ENCODE results near the gene MRPL42. TPM values are rescaled to one million over a fixed set of nuclear protein-coding genes. Genes with fewer than 3 reads are reported as not detected.
A peak's percentile ranks its signal among the peaks of the same experiment; 100 is the strongest.
"Not testable (repeated sequence)": the region's sequence is repeated elsewhere in the genome, so short reads cannot be mapped to it uniquely, and the experiment has no call there.

The MRPL42 gene
- total RNA-seq, 1 experiment from 2014 or later: 89.0 TPM

- no peak for DNase-seq (ENCODE audit: low read depth)
Measured at GRCh38 chr12:93541578-93542225, 74.4 kb downstream of the MRPL42 start.

- DNase-seq (ENCODE audit: low read depth): no peak
Measured at GRCh38 chr12:93547778-93548177, 80.5 kb downstream of the MRPL42 start.

GRCh38 chr12:93549174-93549573 lies 81.9 kb downstream of the MRPL42 start:
- DNase-seq (ENCODE audit: low read depth): no peak

GRCh38 chr12:93550748-93551611 lies 83.7 kb downstream of the MRPL42 start:
- DNase-seq (ENCODE audit: low read depth): no peak

- no peak for DNase-seq (ENCODE audit: low read depth)
Measured at GRCh38 chr12:93552427-93552826, 85.1 kb downstream of the MRPL42 start.

- not testable (repeated sequence) for DNase-seq (ENCODE audit: low read depth)
Measured at GRCh38 chr12:93557879-93558278, 90.6 kb downstream of the MRPL42 start.

GRCh38 chr12:93558685-93559084 lies 91.4 kb downstream of the MRPL42 start:
- not testable (repeated sequence) for DNase-seq (ENCODE audit: low read depth)

- peak; percentile 45 for DNase-seq (ENCODE audit: low read depth)
Measured at GRCh38 chr12:93563807-93564538, 96.7 kb downstream of the MRPL42 start.

- DNase-seq (ENCODE audit: low read depth): no peak
Measured at GRCh38 chr12:93565760-93566159, 98.4 kb downstream of the MRPL42 start.

Other genes starting within 250 kb of the MRPL42 start
- gene NUDT4, start 89.6 kb upstream of the MRPL42 start, total RNA-seq (2014; rRNA removed): 35.2 and 38.3 TPM in 2 replicates
- 65.1 and 74.4 TPM in 2 replicates for gene UBE2N, start 25.6 kb upstream of the MRPL42 start, total RNA-seq (2014; rRNA removed)
- 3.9 and 4.5 TPM in 2 replicates for gene SOCS2, start 105.2 kb downstream of the MRPL42 start, total RNA-seq (2014; rRNA removed)
- 12.6 and 16.9 TPM in 2 replicates for gene CRADD, start 209.9 kb downstream of the MRPL42 start, total RNA-seq (2014; rRNA removed)

Data from LHCN-M2 (cell line).